ENCODE results near the gene NCAPD2.

NCAPD2 gene

GRCh38 chr12:6547987-6548386 is 54.1 kb downstream of the NCAPD2 start:
- Histone ChIP-seq H3K9me3 (ENCODE audit: control extremely low read depth in 1 of 5, control insufficient read depth in 4 of 5, insufficient read depth in 2 of 5, low read depth in 1 of 5, low read length in 4 of 5) (no peaks in the 10 kb centered on the region), H3K36me3 (ENCODE audit: control insufficient read depth in 4 of 4, insufficient read depth in 4 of 4, low read length in 3 of 4) (peaks cover 2 to 64% (median 49%) of the 10 kb centered on the region in 4 experiments), H3K4me1 (ENCODE audit: control extremely low read depth in 1 of 4, control insufficient read depth in 4 of 4, insufficient read depth in 4 of 4, low read length in 3 of 4) (peaks cover 0 to 32% (median 5%) of the 10 kb centered on the region in 4 experiments), H3K4me3 (ENCODE audit: control insufficient read depth in 1 of 7, extremely low read depth in 1 of 7, insufficient read depth in 4 of 7, low read depth in 2 of 7, low read length in 6 of 7) (no peak overlapping the region), H3K27ac (ENCODE audit: insufficient read depth in 1 of 2, low read depth in 1 of 2, low read length in 2 of 2, poor library complexity in 1 of 2, severe bottlenecking in 2 of 2) (no peak overlapping the region), H3K27me3 (replicated peaks in 2 of 5; ENCODE audit: control insufficient read depth in 4 of 5, insufficient read depth in 5 of 5, low read length in 4 of 5) (no peaks in the 10 kb centered on the region)
- POLR2A ChIA-PET = no interaction called here
- 100% methylated on average over 4 of the region's 9 CpGs for WGBS (ENCODE audit: insufficient coverage)
- CTCF ChIA-PET = interaction anchor here (0.6 to 10.5 kb wide), 3 partner anchors 10 to 38 kb away, joined by 3 to 122 read pairs (median 7); partner anchors contain the start of gene GAPDH
- no peak for DNase-seq

GRCh38 chr12:6548556-6548955 is 54.7 kb downstream of the NCAPD2 start:
- Histone ChIP-seq H3K4me3 (ENCODE audit: control insufficient read depth in 1 of 7, extremely low read depth in 1 of 7, insufficient read depth in 4 of 7, low read depth in 2 of 7, low read length in 6 of 7) (no peak overlapping the region), H3K36me3 (ENCODE audit: control insufficient read depth in 4 of 4, insufficient read depth in 4 of 4, low read length in 3 of 4) (peaks cover 2 to 67% (median 48%) of the 10 kb centered on the region in 4 experiments), H3K27me3 (replicated peaks in 2 of 5; ENCODE audit: control insufficient read depth in 4 of 5, insufficient read depth in 5 of 5, low read length in 4 of 5) (no peaks in the 10 kb centered on the region), H3K9me3 (ENCODE audit: control extremely low read depth in 1 of 5, control insufficient read depth in 4 of 5, insufficient read depth in 2 of 5, low read depth in 1 of 5, low read length in 4 of 5) (no peaks in the 10 kb centered on the region), H3K27ac (ENCODE audit: insufficient read depth in 1 of 2, low read depth in 1 of 2, low read length in 2 of 2, poor library complexity in 1 of 2, severe bottlenecking in 2 of 2) (no peak overlapping the region), H3K4me1 (ENCODE audit: control extremely low read depth in 1 of 4, control insufficient read depth in 4 of 4, insufficient read depth in 4 of 4, low read length in 3 of 4) (peaks cover 0 to 37% (median 10%) of the 10 kb centered on the region in 4 experiments)
- no peak for DNase-seq
- CTCF ChIA-PET = interaction anchor here (0.6 to 10.5 kb wide), 2 partner anchors 10 to 38 kb away, joined by 7 to 122 read pairs; partner anchors contain the start of gene GAPDH
- POLR2A ChIA-PET = no interaction called here
- WGBS (ENCODE audit: insufficient coverage) = over 99% methylated on average over 14 of the region's 26 CpGs

GRCh38 chr12:6548966-6549683 is 55.2 kb downstream of the NCAPD2 start:
- peak overlapping the region in 1 of 7 experiments; percentile 20 for H3K4me3 ChIP-seq (ENCODE audit: control insufficient read depth in 1 of 7, extremely low read depth in 1 of 7, insufficient read depth in 4 of 7, low read depth in 2 of 7, low read length in 6 of 7)
- WGBS (ENCODE audit: insufficient coverage) = 87% methylated on average over 12 of the region's 15 CpGs
- ChIA-PET CTCF (interaction anchor here (2.3 to 10.5 kb wide), 3 partner anchors 11 to 126 kb away, joined by 8 to 122 read pairs (median 9); partner anchors contain the start of gene GAPDH), POLR2A (interaction anchor here (0.5 kb wide), 1 partner anchor 8 kb away, joined by 3 read pairs; no protein-coding TSS in a partner anchor)
- no peaks in the 10 kb centered on the region for H3K9me3 ChIP-seq (ENCODE audit: control extremely low read depth in 1 of 5, control insufficient read depth in 4 of 5, insufficient read depth in 2 of 5, low read depth in 1 of 5, low read length in 4 of 5)
- no peak for DNase-seq
- no peak overlapping the region for H3K27ac ChIP-seq (ENCODE audit: insufficient read depth in 1 of 2, low read depth in 1 of 2, low read length in 2 of 2, poor library complexity in 1 of 2, severe bottlenecking in 2 of 2)
- peaks cover 2 to 67% (median 49%) of the 10 kb centered on the region in 4 experiments for H3K36me3 ChIP-seq (ENCODE audit: control insufficient read depth in 4 of 4, insufficient read depth in 4 of 4, low read length in 3 of 4)
- H3K4me1 ChIP-seq (ENCODE audit: control extremely low read depth in 1 of 4, control insufficient read depth in 4 of 4, insufficient read depth in 4 of 4, low read length in 3 of 4) = peaks cover 0 to 43% (median 16%) of the 10 kb centered on the region in 4 experiments
- no peaks in the 10 kb centered on the region for H3K27me3 ChIP-seq (replicated peaks in 2 of 5; ENCODE audit: control insufficient read depth in 4 of 5, insufficient read depth in 5 of 5, low read length in 4 of 5)

- Histone ChIP-seq H3K9me3 (ENCODE audit: control extremely low read depth in 1 of 5, control insufficient read depth in 4 of 5, insufficient read depth in 2 of 5, low read depth in 1 of 5, low read length in 4 of 5) (no peaks in the 10 kb centered on the region), H3K36me3 (ENCODE audit: control insufficient read depth in 4 of 4, insufficient read depth in 4 of 4, low read length in 3 of 4) (peaks cover 2 to 62% (median 45%) of the 10 kb centered on the region in 4 experiments), H3K4me1 (ENCODE audit: control extremely low read depth in 1 of 4, control insufficient read depth in 4 of 4, insufficient read depth in 4 of 4, low read length in 3 of 4) (peaks cover 0 to 49% (median 22%) of the 10 kb centered on the region in 4 experiments), H3K4me3 (ENCODE audit: control insufficient read depth in 1 of 7, extremely low read depth in 1 of 7, insufficient read depth in 4 of 7, low read depth in 2 of 7, low read length in 6 of 7) (no peak overlapping the region), H3K27ac (ENCODE audit: insufficient read depth in 1 of 2, low read depth in 1 of 2, low read length in 2 of 2, poor library complexity in 1 of 2, severe bottlenecking in 2 of 2) (no peak overlapping the region), H3K27me3 (replicated peaks in 2 of 5; ENCODE audit: control insufficient read depth in 4 of 5, insufficient read depth in 5 of 5, low read length in 4 of 5) (no peaks in the 10 kb centered on the region)
- ChIA-PET CTCF (interaction anchor here (2.3 to 10.5 kb wide), 3 partner anchors 12 to 126 kb away, joined by 8 to 122 read pairs (median 9); partner anchors contain the start of gene GAPDH), POLR2A (interaction anchor here (0.5 kb wide), 1 partner anchor 8 kb away, joined by 3 read pairs; no protein-coding TSS in a partner anchor)
- 98% methylated on average over 15 of the region's 18 CpGs for WGBS (ENCODE audit: insufficient coverage)
- DNase-seq = no peak
Measured at GRCh38 chr12:6549684-6550151, 55.8 kb downstream of the NCAPD2 start.

- H3K4me1 ChIP-seq (ENCODE audit: control extremely low read depth in 1 of 4, control insufficient read depth in 4 of 4, insufficient read depth in 4 of 4, low read length in 3 of 4) = peaks cover 2 to 55% (median 29%) of the 10 kb centered on the region in 4 experiments
- 56% methylated on average over 15 of the region's 24 CpGs for WGBS (ENCODE audit: insufficient coverage)
- CTCF ChIA-PET = interaction anchor here (0.8 to 10.5 kb wide), 7 partner anchors 10 to 127 kb away, joined by 3 to 122 read pairs (median 6); partner anchors contain the start of genes GAPDH and VAMP1
- H3K9me3 ChIP-seq (ENCODE audit: control extremely low read depth in 1 of 5, control insufficient read depth in 4 of 5, insufficient read depth in 2 of 5, low read depth in 1 of 5, low read length in 4 of 5) = no peaks in the 10 kb centered on the region
- DNase-seq = peak in 2 of 3 donors; percentile 69 to 72
- peak overlapping the region; percentile 15 to 29 for H3K27ac ChIP-seq (ENCODE audit: insufficient read depth in 1 of 2, low read depth in 1 of 2, low read length in 2 of 2, poor library complexity in 1 of 2, severe bottlenecking in 2 of 2)
- POLR2A ChIA-PET = no interaction called here
- H3K27me3 ChIP-seq (replicated peaks in 2 of 5; ENCODE audit: control insufficient read depth in 4 of 5, insufficient read depth in 5 of 5, low read length in 4 of 5) = no peaks in the 10 kb centered on the region
- H3K4me3 ChIP-seq (ENCODE audit: control insufficient read depth in 1 of 7, extremely low read depth in 1 of 7, insufficient read depth in 4 of 7, low read depth in 2 of 7, low read length in 6 of 7) = peak overlapping the region in 1 of 7 experiments; percentile 24
- H3K36me3 ChIP-seq (ENCODE audit: control insufficient read depth in 4 of 4, insufficient read depth in 4 of 4, low read length in 3 of 4) = peaks cover 2 to 62% (median 45%) of the 10 kb centered on the region in 4 experiments
Measured at GRCh38 chr12:6550294-6551062, 56.6 kb downstream of the NCAPD2 start.

- Histone ChIP-seq H3K27me3 (replicated peaks in 2 of 5; ENCODE audit: control insufficient read depth in 4 of 5, insufficient read depth in 5 of 5, low read length in 4 of 5) (no peaks in the 10 kb centered on the region), H3K36me3 (ENCODE audit: control insufficient read depth in 4 of 4, insufficient read depth in 4 of 4, low read length in 3 of 4) (peaks cover 2 to 59% (median 41%) of the 10 kb centered on the region in 4 experiments), H3K27ac (ENCODE audit: insufficient read depth in 1 of 2, low read depth in 1 of 2, low read length in 2 of 2, poor library complexity in 1 of 2, severe bottlenecking in 2 of 2) (peak overlapping the region; percentile 15 to 29), H3K4me1 (ENCODE audit: control extremely low read depth in 1 of 4, control insufficient read depth in 4 of 4, insufficient read depth in 4 of 4, low read length in 3 of 4) (peaks cover 2 to 55% (median 32%) of the 10 kb centered on the region in 4 experiments), H3K4me3 (ENCODE audit: control insufficient read depth in 1 of 7, extremely low read depth in 1 of 7, insufficient read depth in 4 of 7, low read depth in 2 of 7, low read length in 6 of 7) (peak overlapping the region in 1 of 7 experiments; percentile 4), H3K9me3 (ENCODE audit: control extremely low read depth in 1 of 5, control insufficient read depth in 4 of 5, insufficient read depth in 2 of 5, low read depth in 1 of 5, low read length in 4 of 5) (no peaks in the 10 kb centered on the region)
- CTCF ChIA-PET = interaction anchor here (0.8 to 10.5 kb wide), 9 partner anchors 10 to 230 kb away, joined by 3 to 122 read pairs (median 5); partner anchors contain the start of genes GAPDH and VAMP1
- WGBS (ENCODE audit: insufficient coverage) = 87% methylated on average over 11 of the region's 18 CpGs
- POLR2A ChIA-PET = no interaction called here
- DNase-seq = no peak
Measured at GRCh38 chr12:6551063-6551461, 57.2 kb downstream of the NCAPD2 start.
